NT2/D1 (cell line): ENCODE data around the gene ZFC3H1.

Source experiments
- SUZ12 ChIP-seq: IDR thresholded peaks from 2 replicates; pipeline ENCODE4 v1.6.1; 2011; ENCODE audit not compliant: insufficient read length, insufficient read depth; ENCODE audit errors: extremely low read depth
- ZNF274 ChIP-seq: IDR thresholded peaks from 2 replicates; pipeline ENCODE4 v1.6.1; 2011; ENCODE audit warnings: mild to moderate bottlenecking, low read depth, low read length

DNA sequence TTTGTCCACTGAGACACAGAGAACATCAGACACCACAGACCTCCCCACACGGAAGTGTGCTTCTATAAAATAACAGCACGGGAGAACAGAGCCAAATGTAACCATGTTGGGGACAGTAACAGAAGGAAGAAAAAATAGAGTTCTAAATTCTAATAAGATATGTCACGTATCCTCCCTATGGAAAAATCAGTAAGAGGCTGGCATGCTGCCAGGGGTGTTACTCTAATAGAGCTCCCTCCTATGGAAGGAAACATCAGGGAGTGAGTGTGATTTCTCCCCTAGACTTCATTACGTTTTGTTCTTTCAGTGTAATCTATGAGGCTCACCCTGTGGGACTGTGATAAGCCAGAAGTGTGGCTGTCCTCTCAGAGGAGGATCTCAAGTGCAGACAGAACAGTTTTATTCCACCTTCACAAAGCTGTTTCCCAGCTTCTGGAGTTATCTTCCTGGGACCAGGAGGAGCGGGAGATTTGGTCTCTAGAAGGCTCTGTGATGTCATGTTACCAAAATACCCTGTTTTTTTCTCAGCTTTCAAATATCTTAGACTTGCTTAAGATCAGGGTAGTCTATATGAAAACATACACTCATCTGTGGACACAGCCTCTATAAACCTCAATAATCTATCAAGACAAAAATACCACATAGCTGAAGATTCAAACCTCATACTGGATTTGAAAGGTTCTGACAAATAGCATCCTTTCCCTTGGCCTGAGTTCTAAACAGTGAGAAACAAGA lies 69.3 kb downstream of the ZFC3H1 start:
- TF ChIP-seq ZNF274 (no peak), SUZ12 (no peak)
